ENCODE measurements around the gene PLAU. TPM values are rescaled to one million over a fixed set of nuclear protein-coding genes. Genes with fewer than 3 reads are reported as not detected.

Gene PLAU
- total RNA-seq, 1 donor from 2014 or later = 112 TPM

DNA sequence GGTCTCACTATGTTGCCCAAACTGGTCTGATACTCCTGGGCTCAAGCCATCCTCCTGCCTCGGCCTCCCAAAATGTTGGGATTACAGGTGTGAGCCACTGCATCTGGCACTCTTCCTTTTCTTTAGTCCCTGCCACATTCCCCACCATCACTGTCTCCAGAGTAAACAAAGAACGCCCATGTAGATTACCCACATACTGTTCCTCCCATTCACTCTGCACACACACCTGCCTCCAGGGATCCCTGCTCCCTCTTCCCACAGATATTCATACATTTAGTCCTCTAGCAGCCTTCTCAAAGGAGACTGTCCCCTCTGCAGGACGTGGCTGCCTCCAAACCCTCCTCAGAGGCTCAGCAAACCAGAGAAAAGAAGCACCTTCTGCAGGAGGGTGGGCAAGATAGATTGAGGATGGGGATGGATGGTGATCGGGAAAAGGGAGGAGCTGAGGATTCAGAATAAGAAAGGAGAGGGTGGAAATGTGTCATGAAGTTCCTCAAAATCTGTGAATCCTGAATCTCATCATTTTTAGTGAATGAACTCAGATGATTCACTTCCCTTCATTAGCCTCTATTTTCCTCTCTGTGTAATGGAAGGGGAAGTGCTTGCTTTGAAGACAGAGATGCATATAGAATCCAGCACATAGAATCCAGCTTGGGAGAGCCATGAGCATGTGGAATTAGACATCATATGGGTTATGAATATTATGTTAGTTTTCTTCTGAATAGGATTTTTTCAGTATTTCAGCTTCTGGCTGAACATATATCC is 5.5 kb upstream of the PLAU start:
- Mint-ChIP-seq H3K27me3 (ENCODE audit: unreplicated experiment) (no peaks in the 10 kb centered on the region), H3K4me3 (ENCODE audit: unreplicated experiment) (no peak overlapping the region), H3K27ac (ENCODE audit: unreplicated experiment) (peak overlapping the region; percentile 94), H3K36me3 (ENCODE audit: unreplicated experiment) (no peaks in the 10 kb centered on the region), H3K9me3 (ENCODE audit: unreplicated experiment) (no peaks in the 10 kb centered on the region), H3K4me1 (ENCODE audit: unreplicated experiment) (peaks cover 62% of the 10 kb centered on the region)
- no peak for DNase-seq (ENCODE audit: extremely low spot score, unreplicated experiment)
- TF ChIP-seq, protein P1, sequence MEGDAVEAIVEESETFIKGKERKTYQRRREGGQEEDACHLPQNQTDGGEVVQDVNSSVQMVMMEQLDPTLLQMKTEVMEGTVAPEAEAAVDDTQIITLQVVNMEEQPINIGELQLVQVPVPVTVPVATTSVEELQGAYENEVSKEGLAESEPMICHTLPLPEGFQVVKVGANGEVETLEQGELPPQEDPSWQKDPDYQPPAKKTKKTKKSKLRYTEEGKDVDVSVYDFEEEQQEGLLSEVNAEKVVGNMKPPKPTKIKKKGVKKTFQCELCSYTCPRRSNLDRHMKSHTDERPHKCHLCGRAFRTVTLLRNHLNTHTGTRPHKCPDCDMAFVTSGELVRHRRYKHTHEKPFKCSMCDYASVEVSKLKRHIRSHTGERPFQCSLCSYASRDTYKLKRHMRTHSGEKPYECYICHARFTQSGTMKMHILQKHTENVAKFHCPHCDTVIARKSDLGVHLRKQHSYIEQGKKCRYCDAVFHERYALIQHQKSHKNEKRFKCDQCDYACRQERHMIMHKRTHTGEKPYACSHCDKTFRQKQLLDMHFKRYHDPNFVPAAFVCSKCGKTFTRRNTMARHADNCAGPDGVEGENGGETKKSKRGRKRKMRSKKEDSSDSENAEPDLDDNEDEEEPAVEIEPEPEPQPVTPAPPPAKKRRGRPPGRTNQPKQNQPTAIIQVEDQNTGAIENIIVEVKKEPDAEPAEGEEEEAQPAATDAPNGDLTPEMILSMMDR (IDR thresholded peaks at IDR 0.05) = no peak

DNA sequence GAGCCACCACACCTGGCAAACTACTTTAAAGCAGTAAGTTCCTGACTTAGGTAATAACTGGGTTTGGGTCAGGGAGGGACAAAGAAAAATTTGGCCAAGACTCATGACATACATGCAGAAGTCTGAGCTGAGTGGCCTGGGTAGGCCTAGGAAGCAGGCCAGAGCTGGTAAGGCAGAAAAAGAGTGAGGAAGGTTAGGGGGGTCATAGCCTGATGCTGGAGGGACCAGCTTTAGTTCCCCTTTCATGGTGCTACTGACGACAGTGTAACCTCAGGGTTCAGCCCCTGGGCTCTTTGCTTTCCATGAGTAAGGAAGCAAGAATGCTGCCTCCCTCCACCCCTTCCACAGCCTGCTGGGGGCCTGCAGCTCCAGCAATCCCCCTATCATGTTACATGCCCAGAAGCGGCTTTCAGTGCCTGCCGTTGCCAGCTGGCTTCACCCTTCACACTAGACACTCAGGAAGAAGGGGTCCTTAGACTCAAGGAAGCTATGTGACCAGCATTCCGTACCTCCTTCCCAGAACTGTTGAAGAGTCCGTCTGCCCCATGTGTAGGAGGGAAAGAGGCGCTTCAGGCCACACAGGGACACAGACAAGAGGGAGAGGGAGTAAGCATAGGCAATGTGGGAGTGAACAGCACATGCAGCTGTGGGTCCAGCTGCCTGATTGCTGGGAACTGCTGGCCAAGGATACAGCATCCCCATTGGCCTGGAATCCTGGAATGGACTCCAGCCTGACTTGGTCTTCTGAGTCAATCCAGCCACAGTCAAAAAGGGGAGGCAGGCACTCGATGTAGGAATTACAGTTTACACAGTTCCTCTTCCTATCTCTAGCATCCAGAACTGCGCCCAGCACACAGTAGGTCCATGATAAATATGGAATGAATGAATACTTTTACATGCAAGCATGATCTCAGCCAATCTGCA is 4.1 kb upstream of the PLAU start:
- no peaks in the 10 kb centered on the region for H3K9me3 Mint-ChIP-seq (ENCODE audit: unreplicated experiment)

DNA sequence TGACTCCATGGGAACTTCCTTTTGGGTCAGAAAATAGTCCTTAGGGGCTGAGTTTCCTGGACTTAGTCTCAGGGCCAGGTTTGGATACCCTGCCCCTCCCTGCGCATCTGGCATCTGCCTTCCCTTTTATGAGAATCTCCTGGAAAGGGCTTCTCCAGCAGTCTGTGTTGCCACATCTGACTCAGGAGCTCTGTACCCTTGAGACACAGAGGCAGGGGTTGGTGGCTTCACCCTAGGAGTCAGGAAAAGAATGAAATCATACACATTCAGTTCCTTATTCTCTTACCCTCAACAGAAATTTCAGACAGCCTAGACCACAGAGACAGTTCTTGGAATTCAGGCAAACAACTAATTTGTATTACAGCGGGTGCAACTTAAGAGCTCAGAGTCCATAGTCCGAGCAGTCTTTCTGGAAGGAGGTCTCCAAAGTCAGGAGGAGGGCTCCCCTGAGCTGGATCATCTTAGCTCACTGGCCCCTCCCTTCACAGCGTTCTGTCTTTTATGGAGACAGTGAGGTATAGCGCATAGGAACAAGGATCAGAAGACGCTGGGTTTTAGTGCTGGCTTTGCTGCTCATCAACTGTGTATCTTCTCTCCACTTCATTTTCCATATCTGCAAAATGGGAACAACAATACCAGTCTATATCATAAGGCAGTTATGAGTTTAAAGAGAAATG is 3.0 kb upstream of the PLAU start:
- TF ChIP-seq, protein P1 (IDR thresholded peaks at IDR 0.05) = no peak
- Mint-ChIP-seq H3K4me1 (ENCODE audit: unreplicated experiment) (peaks cover 72% of the 10 kb centered on the region), H3K27ac (ENCODE audit: unreplicated experiment) (peak overlapping the region; percentile 94), H3K9me3 (ENCODE audit: unreplicated experiment) (no peaks in the 10 kb centered on the region), H3K36me3 (ENCODE audit: unreplicated experiment) (peaks cover 9% of the 10 kb centered on the region), H3K27me3 (ENCODE audit: unreplicated experiment) (no peaks in the 10 kb centered on the region), H3K4me3 (ENCODE audit: unreplicated experiment) (peak overlapping the region; percentile 39)
- DNase-seq (ENCODE audit: extremely low spot score, unreplicated experiment) = no peak

More for the DNA sequence above, 4.1 kb upstream of the PLAU start:
- peaks cover 68% of the 10 kb centered on the region for H3K4me1 Mint-ChIP-seq (ENCODE audit: unreplicated experiment)
- peak; percentile 95 for DNase-seq (ENCODE audit: extremely low spot score, unreplicated experiment)
- TF ChIP-seq, protein P1 (IDR thresholded peaks at IDR 0.05) = no peak
- peak overlapping the region; percentile 94 for H3K27ac Mint-ChIP-seq (ENCODE audit: unreplicated experiment)
- peaks cover 4% of the 10 kb centered on the region for H3K36me3 Mint-ChIP-seq (ENCODE audit: unreplicated experiment)
- H3K4me3 Mint-ChIP-seq (ENCODE audit: unreplicated experiment) = no peak overlapping the region
- H3K27me3 Mint-ChIP-seq (ENCODE audit: unreplicated experiment) = no peaks in the 10 kb centered on the region

DNA sequence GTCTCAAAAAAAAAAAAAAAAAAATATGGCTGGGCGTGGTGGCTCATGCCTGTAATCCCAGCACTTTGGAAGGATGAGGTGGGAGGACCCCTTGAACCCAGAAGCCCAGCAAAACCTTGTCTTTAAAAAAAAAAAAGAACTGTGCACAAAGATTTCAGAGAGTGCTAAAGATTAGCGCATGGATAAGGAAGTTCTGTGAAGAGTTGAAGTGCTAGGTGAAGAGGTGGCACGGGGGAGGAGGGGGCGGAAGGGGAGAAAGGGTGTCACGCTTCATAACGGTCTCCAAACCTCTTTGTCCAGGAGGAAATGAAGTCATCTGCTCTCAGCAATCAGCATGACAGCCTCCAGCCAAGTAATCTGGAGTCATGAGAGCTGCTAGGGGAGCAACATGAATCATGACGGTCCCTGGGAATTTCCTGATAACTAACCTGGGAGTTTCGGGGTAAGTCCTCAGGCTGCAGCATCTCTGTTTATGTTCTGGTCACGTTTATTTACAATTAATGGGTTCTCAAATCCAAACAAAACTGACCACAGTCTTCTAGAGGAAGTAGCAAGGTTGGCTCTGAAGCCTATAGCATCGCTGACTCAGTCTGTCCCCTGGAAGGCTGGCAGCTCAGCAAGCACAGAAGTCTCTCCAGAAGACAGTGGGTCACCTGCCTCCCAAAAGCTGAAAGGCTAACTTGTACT is 1.9 kb upstream of the PLAU start:
- H3K27me3 Mint-ChIP-seq (ENCODE audit: unreplicated experiment) = no peaks in the 10 kb centered on the region
- DNase-seq (ENCODE audit: extremely low spot score, unreplicated experiment) = no peak
- H3K4me3 Mint-ChIP-seq (ENCODE audit: unreplicated experiment) = no peak overlapping the region
- H3K9me3 Mint-ChIP-seq (ENCODE audit: unreplicated experiment) = no peaks in the 10 kb centered on the region
- TF ChIP-seq, protein P1 (IDR thresholded peaks at IDR 0.05) = no peak
- peak overlapping the region; percentile 94 for H3K27ac Mint-ChIP-seq (ENCODE audit: unreplicated experiment)
- peaks cover 16% of the 10 kb centered on the region for H3K36me3 Mint-ChIP-seq (ENCODE audit: unreplicated experiment)
- H3K4me1 Mint-ChIP-seq (ENCODE audit: unreplicated experiment) = peaks cover 81% of the 10 kb centered on the region
